Activated CD4-positive, alpha-beta T cell treated with anti-CD3 and anti-CD28 coated beads, Interleukin-2, amount 10 ng/mL, durations not matched to agents 24 days and 14 days (primary cell): ENCODE results near the gene AP3M1. TPM values are rescaled to one million over a fixed set of nuclear protein-coding genes. Genes with fewer than 3 reads are reported as not detected.

ENCODE experiments used
- DNase-seq: peaks from one replicate; pipeline ENCODE4 v3.0.0; 2022
- H3K27ac Mint-ChIP-seq: one replicate; pipeline ENCODE4 v1.8.0; 2022; ENCODE audit warnings: mild to moderate bottlenecking, mixed read lengths
- H3K27me3 Mint-ChIP-seq: one replicate; pipeline ENCODE4 v1.8.0; 2022; ENCODE audit warnings: mixed read lengths
- H3K36me3 Mint-ChIP-seq: one replicate; pipeline ENCODE4 v1.8.0; 2022; ENCODE audit warnings: low read depth, mild to moderate bottlenecking, mixed read lengths
- H3K4me1 Mint-ChIP-seq: one replicate; pipeline ENCODE4 v1.8.0; 2021; ENCODE audit warnings: mixed read lengths
- H3K4me3 Mint-ChIP-seq: one replicate; pipeline ENCODE4 v1.8.0; 2022; ENCODE audit warnings: mild to moderate bottlenecking, moderate library complexity, mixed read lengths
- H3K9me3 Mint-ChIP-seq: one replicate; pipeline ENCODE4 v1.8.0; 2021; ENCODE audit warnings: mixed read lengths
- intact Hi-C: fragments of 100-400 bp; cut with micrococcal nuclease; formaldehyde crosslinking; loops from one replicate; pipeline ENCODE4 v1.15.1; 2023
- total RNA-seq: library from RNA; stranded (reverse); gene quantifications from 2 replicates; pipeline ENCODE4 v1.2.3, GENCODE V29; 2022

Gene AP3M1
- total RNA-seq, 1 donor from 2014 or later: 51.9 TPM

DNA sequence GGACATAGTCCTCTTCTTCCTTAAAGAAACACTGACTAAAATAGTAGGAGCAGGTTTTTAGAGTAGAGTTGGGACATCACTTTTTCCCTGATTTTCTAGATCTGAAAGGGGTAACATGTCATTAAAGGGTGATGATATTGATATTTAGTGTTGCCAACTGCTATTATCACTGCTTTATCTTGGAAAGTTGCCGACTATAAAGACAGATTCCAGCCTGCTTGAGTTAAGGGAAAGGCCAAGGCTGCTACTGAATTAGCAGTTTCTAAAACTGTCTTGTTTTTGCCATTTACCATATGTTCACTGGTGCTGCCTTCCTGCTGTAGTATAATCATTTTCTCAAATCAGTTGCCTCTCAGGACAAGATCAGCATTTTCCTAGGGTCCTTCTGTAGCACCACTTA is 29.7 kb downstream of the AP3M1 start:
- Mint-ChIP-seq H3K4me1 (peaks cover 17% of the 10 kb centered on the region), H3K9me3 (no peaks in the 10 kb centered on the region), H3K27me3 (no peaks in the 10 kb centered on the region), H3K4me3 (no peak overlapping the region), H3K36me3 (peaks cover 75% of the 10 kb centered on the region), H3K27ac (no peak overlapping the region)
- no peak for DNase-seq
- intact Hi-C loops: no loop called here

- H3K27ac Mint-ChIP-seq: peak overlapping the region; percentile 75
- no peaks in the 10 kb centered on the region for H3K9me3 Mint-ChIP-seq
- H3K27me3 Mint-ChIP-seq: no peaks in the 10 kb centered on the region
- peaks cover 19% of the 10 kb centered on the region for H3K4me1 Mint-ChIP-seq
- intact Hi-C loops: no loop called here
- no peak overlapping the region for H3K4me3 Mint-ChIP-seq
- DNase-seq: no peak
- H3K36me3 Mint-ChIP-seq: peaks cover 79% of the 10 kb centered on the region
Observed at GRCh38 chr10:74118804-74119203, 31.8 kb downstream of the AP3M1 start.

- H3K36me3 Mint-ChIP-seq: peaks cover 78% of the 10 kb centered on the region
- peaks cover 17% of the 10 kb centered on the region for H3K4me1 Mint-ChIP-seq
- DNase-seq: no peak
- H3K4me3 Mint-ChIP-seq: no peak overlapping the region
- intact Hi-C loops: no loop called here
- H3K9me3 Mint-ChIP-seq: no peaks in the 10 kb centered on the region
- H3K27me3 Mint-ChIP-seq: no peaks in the 10 kb centered on the region
- H3K27ac Mint-ChIP-seq: peak overlapping the region; percentile 72
Observed at GRCh38 chr10:74117738-74118137, 32.9 kb downstream of the AP3M1 start.

- H3K27ac Mint-ChIP-seq: no peak overlapping the region
Observed at GRCh38 chr10:74114041-74114448, 36.6 kb downstream of the AP3M1 start.

GRCh38 chr10:74113546-74113945 is 37.1 kb downstream of the AP3M1 start:
- Mint-ChIP-seq H3K9me3 (no peaks in the 10 kb centered on the region), H3K27ac (no peak overlapping the region), H3K4me3 (no peak overlapping the region), H3K36me3 (peaks cover 69% of the 10 kb centered on the region), H3K4me1 (peaks cover 18% of the 10 kb centered on the region), H3K27me3 (no peaks in the 10 kb centered on the region)
- no peak for DNase-seq
- intact Hi-C loops: no loop called here

More at GRCh38 chr10:74114041-74114448, 36.6 kb downstream of the AP3M1 start:
- DNase-seq: no peak
- Mint-ChIP-seq H3K9me3 (no peaks in the 10 kb centered on the region), H3K4me1 (peaks cover 19% of the 10 kb centered on the region), H3K4me3 (no peak overlapping the region), H3K36me3 (peaks cover 72% of the 10 kb centered on the region), H3K27me3 (no peaks in the 10 kb centered on the region)
- intact Hi-C loops: no loop called here

DNA sequence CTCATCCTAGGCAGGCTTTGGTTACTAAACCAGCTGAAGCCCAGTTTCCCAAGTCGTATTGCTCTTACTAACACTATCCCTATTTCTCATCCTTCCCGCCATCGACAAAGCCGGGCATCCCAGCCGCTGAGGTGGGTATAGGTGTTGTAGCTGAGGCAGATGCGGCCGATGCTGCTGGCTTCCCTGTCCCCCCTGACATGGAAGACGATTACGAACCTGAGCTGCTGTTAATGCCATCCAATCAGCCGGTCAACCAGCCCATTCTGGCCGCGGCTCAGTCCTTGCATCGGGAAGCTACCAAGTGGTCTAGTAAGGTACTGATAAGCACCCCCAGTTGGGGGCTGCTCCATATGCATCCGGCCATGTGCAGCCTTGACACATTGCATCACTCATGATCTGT is 38.8 kb downstream of the AP3M1 start:
- Mint-ChIP-seq H3K9me3 (no peaks in the 10 kb centered on the region), H3K36me3 (peaks cover 68% of the 10 kb centered on the region), H3K27ac (no peak overlapping the region), H3K4me1 (peaks cover 10% of the 10 kb centered on the region), H3K27me3 (no peaks in the 10 kb centered on the region), H3K4me3 (no peak overlapping the region)
- intact Hi-C loops: no loop called here
- DNase-seq: no peak

DNA sequence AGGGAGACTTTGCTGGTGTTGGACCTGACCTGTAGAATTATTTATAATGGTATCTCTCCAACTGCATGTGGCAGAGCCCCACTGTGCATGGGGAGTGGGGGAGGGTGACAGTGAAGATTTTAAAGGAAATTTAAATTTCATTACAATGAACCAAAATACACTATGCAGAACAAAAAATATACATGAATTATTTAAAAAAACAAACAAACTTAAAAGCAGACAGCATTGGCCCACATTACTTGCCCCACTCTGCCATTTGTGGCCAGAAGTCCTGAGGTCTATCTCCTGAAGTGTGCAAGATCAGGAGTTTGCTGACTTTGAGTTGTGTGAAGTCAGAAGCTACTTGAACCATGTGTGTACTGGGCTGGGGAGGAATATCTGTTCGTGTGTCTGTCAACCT is 40.5 kb downstream of the AP3M1 start:
- H3K4me3 Mint-ChIP-seq: no peak overlapping the region
- no peaks in the 10 kb centered on the region for H3K27me3 Mint-ChIP-seq
- H3K36me3 Mint-ChIP-seq: peaks cover 65% of the 10 kb centered on the region
- no peaks in the 10 kb centered on the region for H3K9me3 Mint-ChIP-seq
- intact Hi-C loops: no loop called here
- no peak for DNase-seq
- H3K27ac Mint-ChIP-seq: no peak overlapping the region
- H3K4me1 Mint-ChIP-seq: peaks cover 5% of the 10 kb centered on the region

DNA sequence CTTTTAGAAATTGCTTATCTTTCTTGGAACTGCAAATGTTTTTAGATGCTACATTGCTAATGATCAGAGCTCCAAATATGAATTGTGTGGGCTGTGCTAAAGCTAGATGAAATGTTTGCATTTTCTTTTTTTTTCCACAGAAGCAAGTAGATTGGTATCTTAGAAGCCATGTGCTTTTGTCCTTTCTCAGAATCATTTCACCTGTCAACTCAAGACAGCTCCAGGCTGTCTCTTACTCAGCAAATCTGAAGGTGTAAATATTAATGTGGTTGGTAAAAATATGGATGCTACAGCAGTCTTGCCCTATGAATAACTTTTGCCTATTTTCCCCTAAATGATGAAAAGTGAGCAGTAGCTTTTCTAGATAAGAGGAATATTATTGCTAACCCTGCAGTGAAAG is 41.2 kb downstream of the AP3M1 start:
- Mint-ChIP-seq H3K4me3 (no peak overlapping the region), H3K36me3 (peaks cover 68% of the 10 kb centered on the region), H3K9me3 (no peaks in the 10 kb centered on the region), H3K4me1 (peaks cover 5% of the 10 kb centered on the region), H3K27ac (no peak overlapping the region), H3K27me3 (no peaks in the 10 kb centered on the region)
- DNase-seq: no peak
- intact Hi-C loops: no loop called here

DNA sequence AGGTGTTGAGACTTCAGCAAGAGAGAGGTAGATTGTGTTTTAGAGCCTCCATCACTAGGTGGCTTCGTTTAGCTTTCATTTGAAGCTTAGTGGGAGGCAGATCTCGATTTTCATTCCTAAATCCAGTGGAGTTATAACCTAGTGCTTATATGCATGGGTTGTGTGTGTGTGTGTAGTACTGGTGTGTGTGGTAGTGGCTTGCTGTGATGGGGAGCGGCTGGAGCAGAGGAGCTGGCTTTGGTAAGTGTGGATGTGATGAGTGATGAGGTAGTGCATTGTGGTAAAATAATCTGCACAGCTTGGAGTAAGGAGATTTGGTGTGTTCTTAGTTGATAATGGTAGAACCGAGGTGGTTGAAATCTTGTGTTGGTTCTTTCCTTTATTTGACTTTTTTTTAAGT is 43.2 kb downstream of the AP3M1 start:
- intact Hi-C loops: no loop called here
- Mint-ChIP-seq H3K27ac (peak overlapping the region; percentile 30), H3K9me3 (no peaks in the 10 kb centered on the region), H3K27me3 (no peaks in the 10 kb centered on the region), H3K4me1 (peaks cover 5% of the 10 kb centered on the region), H3K4me3 (no peak overlapping the region), H3K36me3 (peaks cover 56% of the 10 kb centered on the region)
- no peak for DNase-seq

GRCh38 chr10:74104996-74105395 is 45.6 kb downstream of the AP3M1 start:
- Mint-ChIP-seq H3K27me3 (no peaks in the 10 kb centered on the region), H3K27ac (peak overlapping the region; percentile 37), H3K4me3 (no peak overlapping the region), H3K9me3 (no peaks in the 10 kb centered on the region), H3K4me1 (peaks cover 5% of the 10 kb centered on the region), H3K36me3 (peaks cover 47% of the 10 kb centered on the region)
- intact Hi-C loops: loop anchor here (5.0 kb wide), 1 partner anchor 218 kb away; no protein-coding TSS in a partner anchor
- DNase-seq: no peak

- intact Hi-C loops: loop anchor here (5.0 kb wide), 1 partner anchor 217 kb away; no protein-coding TSS in a partner anchor
- H3K4me1 Mint-ChIP-seq: peaks cover 3% of the 10 kb centered on the region
- no peaks in the 10 kb centered on the region for H3K27me3 Mint-ChIP-seq
- no peak overlapping the region for H3K4me3 Mint-ChIP-seq
- no peaks in the 10 kb centered on the region for H3K9me3 Mint-ChIP-seq
- no peak for DNase-seq
- peaks cover 44% of the 10 kb centered on the region for H3K36me3 Mint-ChIP-seq
- H3K27ac Mint-ChIP-seq: no peak overlapping the region
Observed at GRCh38 chr10:74104480-74104879, 46.1 kb downstream of the AP3M1 start.

DNA sequence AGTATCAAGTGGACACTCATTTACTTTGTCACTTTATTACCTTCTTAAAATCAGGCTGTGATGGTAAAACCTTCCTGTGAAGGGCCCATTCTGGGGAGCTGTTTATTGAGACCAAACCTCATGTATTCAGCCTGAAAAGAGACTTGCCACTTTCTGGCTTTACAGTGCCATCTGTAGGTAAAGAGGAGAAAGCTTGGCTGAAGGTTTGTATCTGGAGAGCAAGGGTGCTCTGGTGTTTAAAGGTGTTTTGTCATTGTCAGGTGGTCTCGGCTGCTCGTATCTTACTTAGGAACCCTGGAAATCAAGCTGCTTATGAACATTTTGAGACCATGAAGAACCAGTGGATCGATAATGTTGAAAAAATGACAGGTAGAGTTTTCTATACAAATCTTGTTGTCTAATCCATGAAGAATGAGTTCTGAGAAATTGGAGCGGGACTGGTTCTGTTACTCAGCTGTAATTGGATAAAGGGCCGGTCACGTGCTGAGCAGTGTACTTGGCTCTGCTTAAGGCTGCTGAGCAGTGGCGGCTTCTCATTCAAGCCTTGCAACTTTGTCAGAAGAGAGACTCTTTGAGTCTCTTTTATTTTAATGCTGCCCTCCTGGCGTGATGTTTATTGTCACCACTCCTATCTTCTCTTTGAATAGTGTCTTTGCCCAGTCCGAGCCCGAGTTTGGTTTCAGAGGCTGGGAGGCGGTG is 46.9 kb downstream of the AP3M1 start:
- peaks cover 43% of the 10 kb centered on the region for H3K36me3 Mint-ChIP-seq
- intact Hi-C loops: loop anchor here (5.0 kb wide), 1 partner anchor 216 kb away; no protein-coding TSS in a partner anchor

GRCh38 chr10:74099836-74100235 is 50.8 kb downstream of the AP3M1 start:
- Mint-ChIP-seq H3K36me3 (peaks cover 43% of the 10 kb centered on the region), H3K9me3 (no peaks in the 10 kb centered on the region), H3K27me3 (no peaks in the 10 kb centered on the region), H3K4me1 (peaks cover 4% of the 10 kb centered on the region), H3K27ac (no peak overlapping the region), H3K4me3 (no peak overlapping the region)
- intact Hi-C loops: loop anchor here (5.0 kb wide), 1 partner anchor 213 kb away; no protein-coding TSS in a partner anchor
- no peak for DNase-seq

More for the DNA sequence above, 46.9 kb downstream of the AP3M1 start:
- H3K9me3 Mint-ChIP-seq: no peaks in the 10 kb centered on the region
- DNase-seq: no peak
- no peaks in the 10 kb centered on the region for H3K27me3 Mint-ChIP-seq
- H3K4me1 Mint-ChIP-seq: peaks cover 4% of the 10 kb centered on the region
- no peak overlapping the region for H3K4me3 Mint-ChIP-seq
- no peak overlapping the region for H3K27ac Mint-ChIP-seq

DNA sequence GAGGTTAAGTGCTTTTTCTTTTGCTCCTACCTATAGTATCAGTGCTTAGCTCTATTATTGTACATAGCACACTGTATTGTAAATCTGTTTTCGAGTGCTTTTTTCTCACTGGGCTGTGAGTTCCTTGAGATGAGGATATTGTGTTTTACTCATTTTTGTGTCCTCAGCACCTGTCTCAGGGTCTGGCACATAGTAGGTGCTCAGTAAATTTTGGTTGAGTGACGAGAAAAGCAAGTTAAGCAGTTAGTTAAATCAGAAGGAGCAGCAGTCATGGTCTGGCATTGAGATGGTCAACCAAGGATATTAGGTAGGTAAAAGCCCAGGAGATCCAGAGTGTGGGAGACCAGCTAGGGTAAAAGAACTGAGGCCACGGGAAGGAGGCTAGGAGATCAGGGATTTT is 51.2 kb downstream of the AP3M1 start:
- Mint-ChIP-seq H3K36me3 (peaks cover 40% of the 10 kb centered on the region), H3K4me3 (no peak overlapping the region), H3K27ac (no peak overlapping the region), H3K4me1 (peaks cover 4% of the 10 kb centered on the region), H3K9me3 (no peaks in the 10 kb centered on the region), H3K27me3 (no peaks in the 10 kb centered on the region)
- DNase-seq: no peak
- intact Hi-C loops: no loop called here

GRCh38 chr10:74097776-74098175 is 52.9 kb downstream of the AP3M1 start:
- Mint-ChIP-seq H3K27ac (no peak overlapping the region), H3K4me1 (peaks cover 4% of the 10 kb centered on the region), H3K36me3 (peaks cover 41% of the 10 kb centered on the region), H3K27me3 (no peaks in the 10 kb centered on the region), H3K4me3 (no peak overlapping the region), H3K9me3 (no peaks in the 10 kb centered on the region)
- intact Hi-C loops: no loop called here
- DNase-seq: no peak
